GM21526 (cell line): ENCODE measurements around the gene LRRC72.
"Not testable (repeated sequence)": the region's sequence is repeated elsewhere in the genome, so short reads cannot be mapped to it uniquely, and the experiment has no call there.

Source experiments
- ATAC-seq: cut with Tn5 transposase; IDR thresholded peaks from one replicate; pipeline ENCODE4 v1.9.1; 2021; ENCODE audit warnings: moderate library complexity; ENCODE audit not compliant: unreplicated experiment, low FRiP score

Gene LRRC72

DNA sequence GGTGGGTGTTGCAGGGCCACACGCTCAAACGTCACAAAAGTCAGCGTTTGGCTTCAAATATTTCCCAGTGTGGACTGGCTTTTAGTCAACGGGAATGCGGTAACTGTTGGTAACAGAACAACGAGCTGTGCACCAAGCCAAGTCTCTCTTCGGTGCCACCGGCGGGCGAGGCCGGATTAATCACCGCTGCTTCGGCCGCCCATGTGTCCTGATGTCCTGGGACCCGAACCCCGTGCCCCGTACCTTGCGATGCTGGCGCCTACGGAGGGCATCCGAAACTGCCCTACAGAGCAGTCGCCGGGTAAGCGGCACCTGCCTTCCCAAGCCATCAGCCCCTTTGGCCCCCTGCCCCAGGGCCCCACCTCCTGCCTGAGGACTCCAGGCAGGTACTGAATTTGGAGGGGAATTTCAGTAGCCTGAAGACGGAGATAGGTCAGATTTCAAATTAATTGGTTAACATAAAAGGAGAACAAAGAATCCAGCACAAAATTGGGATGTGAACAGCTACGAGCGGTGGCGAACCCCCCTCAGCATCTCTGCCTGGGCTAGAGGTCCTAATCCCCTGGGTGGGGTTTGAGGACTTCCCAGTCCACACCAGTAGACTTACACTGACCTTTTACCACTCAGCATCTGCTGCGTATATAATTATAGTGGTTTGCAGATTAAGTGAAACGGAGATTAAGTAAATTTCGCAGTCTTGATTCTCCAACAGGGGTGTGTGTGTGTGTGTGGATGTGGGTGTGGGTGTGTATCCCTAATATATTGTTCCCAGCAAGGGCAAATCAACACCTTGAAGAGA, at the start of gene LRRC72:
Gene LRRC72 (plus strand): TSS at position 84 of the 799 bp plus-strand sequence. CDS start 128 bp downstream, at position 212.
- no peak for ATAC-seq

DNA sequence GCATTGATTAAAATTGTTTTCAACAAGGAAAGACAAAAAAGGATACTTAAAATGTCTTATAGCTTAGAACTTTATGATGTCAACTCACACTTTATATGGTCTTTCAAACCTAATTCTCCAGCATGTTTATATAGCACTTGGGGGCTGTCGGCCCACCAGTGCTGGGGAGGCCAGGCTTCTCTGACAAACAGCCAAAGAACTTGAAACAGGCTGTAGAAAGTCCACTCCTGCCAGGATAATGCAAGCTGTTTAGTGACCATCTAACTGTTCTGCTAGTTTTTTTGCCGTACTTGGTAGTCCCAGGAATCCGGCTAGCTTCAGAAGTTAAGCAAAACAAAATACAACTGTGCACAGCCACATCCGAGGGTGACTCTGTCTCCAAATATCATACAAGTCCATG, 47.5 kb upstream of the LRRC72 start:
- no peak for ATAC-seq

DNA sequence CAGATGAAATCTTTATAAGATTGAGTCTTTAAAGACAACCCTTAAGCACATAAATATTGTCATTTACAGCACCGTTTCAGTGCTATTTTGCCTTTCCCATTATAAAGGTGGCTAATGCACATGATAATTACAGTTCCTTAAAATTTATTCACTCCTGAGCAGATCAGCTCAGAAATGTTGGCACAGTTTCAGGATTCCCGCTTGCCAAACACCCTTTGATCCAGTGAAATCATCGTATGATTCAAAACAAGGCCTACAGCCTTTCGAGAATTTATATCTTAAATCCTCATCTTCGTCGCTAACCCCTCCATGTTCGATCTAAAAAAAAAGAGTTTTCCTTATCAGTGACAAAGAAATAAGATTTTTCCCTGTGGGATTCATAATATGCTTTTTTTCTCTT, 47.0 kb upstream of the LRRC72 start:
- ATAC-seq: no peak

DNA sequence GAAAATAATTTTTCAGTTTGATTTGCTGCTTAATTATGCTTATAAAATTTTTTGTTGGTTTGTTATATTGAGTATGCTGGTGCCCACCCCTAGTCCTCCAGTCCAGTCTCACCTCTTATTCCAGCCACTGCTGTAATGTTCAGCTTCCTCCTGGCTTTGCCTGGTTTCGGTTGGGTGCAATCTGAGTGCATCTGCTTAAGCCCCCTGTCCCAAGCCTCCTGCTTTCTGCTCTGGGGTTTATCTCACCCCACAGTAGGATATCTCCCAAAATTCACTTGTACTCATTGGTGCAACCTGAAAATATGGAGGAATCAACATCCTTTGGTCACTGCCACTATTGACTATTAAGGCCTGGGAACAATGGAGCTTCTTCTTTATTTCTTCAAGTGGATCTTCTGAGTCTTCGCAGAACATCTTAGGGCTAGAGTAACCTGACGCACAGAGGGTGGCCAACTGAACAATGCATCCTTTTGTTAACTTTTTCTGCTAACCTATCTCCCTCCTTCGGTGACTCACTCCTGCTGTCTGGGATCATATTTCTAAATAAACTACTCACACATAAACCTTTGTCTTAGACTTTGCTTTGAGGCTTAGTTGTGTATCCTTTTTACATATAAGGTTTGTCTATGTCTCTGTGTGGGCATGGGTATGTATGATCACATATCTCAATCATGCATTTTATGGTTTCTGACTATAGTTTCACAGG, 42.0 kb upstream of the LRRC72 start:
- no peak for ATAC-seq

DNA sequence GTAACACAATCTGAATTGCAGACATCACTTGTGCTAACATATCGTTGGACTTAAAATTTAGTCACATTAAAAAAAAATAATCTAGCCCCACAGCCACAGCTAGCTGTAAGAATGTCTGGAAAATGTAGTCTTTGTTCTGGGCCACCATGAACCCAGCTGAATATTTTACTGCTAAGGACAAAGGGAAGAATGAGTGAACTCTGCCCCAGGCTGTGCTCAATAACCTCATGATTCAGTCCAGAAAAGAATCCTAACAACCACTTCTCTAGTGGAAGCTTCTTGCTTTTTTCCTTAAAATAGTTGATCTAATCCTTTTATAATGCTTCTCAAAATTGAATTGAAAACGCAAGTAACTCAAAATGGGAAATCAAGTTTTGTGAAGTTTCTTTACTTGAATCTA, 35.5 kb upstream of the LRRC72 start:
- no peak for ATAC-seq

DNA sequence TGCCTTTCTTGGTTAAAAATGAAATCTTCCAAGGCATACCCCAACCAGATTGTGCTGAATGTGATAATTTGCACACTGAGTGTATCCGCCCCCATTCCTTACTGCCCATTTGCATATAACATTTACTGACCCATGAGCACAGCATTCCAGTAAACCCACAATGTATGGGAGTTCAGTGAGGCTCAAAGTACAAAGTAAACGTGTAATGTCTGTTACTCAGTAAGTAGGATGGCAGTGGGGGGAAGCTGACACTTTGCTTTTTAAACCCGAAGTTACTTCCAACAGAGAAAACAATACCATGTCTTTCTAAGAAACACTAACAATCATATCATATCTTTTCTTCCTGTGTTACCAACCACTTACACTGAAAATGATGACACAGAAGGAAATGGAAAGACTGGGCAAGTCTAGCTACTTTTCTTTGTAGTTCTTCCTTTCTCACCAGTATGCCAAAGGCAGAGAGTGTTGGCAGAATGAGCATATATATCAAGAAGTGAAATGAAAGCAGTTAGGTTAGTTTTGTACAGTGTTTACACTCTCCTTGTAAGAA, 34.0 kb upstream of the LRRC72 start:
- ATAC-seq: no peak

DNA sequence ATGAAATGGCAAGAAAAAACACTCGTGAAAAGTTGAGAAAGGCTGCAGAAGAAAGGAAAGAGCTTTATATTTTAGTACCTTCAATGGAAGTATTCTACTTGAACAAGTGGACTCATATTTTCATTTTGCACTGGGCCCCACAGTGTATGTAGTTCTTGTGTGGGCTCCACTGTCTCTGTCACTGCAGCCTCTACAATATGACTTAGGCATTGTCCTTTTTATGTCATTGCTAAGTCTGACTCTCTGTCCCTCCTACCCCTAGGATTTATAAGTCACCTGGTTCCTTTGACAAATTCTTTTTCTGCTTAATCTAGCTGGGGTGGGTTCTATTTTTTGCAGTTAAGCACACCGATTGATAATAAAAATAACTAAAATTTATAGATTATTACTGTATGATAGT, 33.4 kb upstream of the LRRC72 start:
- ATAC-seq: no peak

DNA sequence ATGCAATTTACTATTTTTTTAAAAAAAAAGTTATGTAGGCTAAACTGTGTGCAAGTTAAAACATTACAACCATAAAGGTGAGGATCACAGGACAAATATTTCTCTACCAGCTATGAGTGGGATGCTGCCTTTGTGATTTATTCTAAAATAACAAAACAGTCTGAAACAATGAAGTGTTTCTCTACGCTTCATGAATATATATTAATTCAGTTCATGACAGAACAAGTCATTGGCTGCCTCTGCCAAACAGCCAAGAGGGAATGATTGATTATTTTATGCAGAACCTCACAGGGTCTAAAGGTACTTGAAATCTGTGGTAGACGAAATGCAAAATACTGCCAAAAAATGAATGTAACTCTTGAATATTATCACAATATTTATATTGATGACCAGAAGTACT, 32.1 kb upstream of the LRRC72 start:
- ATAC-seq: no peak

DNA sequence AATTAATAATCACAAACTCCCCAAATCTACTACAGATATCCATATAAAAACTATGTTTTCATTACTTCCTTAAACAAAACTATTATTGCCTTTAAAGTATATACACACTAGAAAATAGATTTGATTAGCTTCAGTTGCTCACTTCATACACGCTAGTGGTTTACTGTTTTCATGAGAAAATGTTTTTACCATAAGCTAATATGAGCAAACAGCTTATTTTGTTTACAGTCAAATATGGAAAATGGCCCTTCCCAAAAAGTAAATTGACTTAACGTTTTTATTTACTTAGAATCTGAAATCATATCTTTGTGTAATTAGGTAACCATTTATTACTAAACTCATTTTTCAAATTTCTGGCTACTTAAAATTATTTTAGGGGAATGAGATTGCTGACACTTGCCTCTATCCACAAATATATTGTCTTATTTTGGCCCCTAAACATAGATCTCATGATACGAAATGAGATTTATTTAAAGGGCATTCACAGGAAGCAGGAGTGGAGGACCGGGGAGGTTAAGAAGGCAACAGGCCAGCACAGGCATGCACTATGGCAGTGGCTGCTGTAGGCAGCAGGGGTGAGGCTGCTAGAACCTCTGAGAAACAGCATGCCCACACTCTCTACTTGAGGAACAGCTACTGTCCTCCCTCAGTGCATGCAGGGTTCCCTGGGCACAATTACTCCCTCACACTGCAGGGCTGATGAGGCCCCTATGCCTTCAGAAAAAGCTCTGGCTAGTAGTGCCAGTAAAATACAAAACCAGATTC, 31.5 kb upstream of the LRRC72 start:
- no peak for ATAC-seq

DNA sequence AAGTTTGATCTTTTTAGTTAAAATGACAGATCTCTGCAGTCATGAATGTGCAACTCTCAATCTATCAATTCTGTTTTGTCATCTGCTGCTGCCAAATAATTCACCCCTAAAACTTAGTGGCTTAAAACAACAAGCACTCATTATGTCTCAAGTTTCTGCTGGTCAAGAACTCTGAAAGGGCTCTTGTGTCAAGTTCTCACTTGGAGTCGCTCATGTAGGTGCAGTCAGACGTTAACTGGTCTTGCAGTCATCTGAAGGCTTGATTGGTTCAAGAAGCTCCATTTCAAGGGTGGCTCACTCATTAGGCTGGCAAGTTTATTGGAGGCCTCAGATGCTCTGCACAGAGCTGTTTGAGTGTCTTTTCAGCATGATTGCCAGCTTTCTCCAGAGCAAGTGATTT, 28.5 kb upstream of the LRRC72 start:
- ATAC-seq: no peak

DNA sequence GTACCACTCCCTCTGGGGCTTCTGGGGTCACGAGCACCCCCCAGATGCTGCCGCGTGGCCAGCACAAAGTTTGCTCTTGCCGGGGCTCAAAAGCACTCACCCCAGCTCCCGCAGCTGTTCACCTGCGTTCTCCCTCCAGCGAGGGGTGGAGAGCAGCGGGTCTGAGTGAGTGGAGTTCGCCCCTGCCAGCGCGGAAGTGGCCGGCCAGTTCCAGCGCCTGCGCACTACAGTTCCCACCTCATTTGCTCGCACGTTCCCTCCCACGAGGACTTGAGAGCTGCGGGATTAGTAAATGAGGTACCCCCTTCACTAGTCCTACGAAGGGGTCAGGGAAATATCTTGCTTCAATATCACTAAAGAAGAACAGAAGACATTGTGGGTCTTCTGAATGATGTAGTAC, 24.3 kb upstream of the LRRC72 start:
- no peak for ATAC-seq

DNA sequence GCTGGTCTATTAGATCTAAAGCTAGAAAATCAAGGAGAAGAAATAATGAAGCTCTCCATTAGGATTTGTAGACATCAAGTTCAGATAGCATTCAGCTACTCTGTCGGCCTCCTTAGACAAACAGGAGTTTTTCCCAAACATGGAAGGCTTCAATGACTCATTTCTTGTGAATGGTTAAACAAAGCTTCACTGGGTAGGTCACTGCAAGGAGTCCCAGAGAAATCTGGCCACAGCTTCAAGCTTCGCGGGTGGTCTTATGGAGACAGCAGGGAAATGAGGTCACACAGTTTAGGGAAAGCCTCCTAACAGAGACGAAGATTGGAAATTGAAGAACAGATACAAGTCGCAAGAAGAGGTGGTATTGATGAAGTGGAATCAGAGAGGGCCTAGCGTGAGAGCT, 22.6 kb upstream of the LRRC72 start:
- no peak for ATAC-seq

DNA sequence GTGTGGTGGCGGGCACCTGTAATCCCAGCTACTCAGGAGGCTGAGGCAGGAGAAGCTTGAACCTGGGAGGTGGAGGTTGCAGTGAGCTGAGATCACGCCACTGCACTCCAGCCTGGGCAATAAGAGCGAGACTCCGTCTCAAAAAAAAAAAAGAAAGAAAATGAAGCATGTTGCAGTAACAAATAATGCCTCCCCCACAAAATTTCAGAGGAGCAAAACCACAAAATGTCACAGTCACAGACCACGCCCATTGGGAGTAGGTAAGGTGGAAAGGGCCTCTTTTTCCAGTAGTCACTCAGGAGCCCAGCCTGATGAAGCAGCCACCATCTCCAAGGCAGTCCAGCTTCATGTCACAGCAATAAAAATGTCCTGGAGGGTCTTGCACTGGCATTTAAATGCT, 20.2 kb upstream of the LRRC72 start:
- ATAC-seq: not testable (repeated sequence)

DNA sequence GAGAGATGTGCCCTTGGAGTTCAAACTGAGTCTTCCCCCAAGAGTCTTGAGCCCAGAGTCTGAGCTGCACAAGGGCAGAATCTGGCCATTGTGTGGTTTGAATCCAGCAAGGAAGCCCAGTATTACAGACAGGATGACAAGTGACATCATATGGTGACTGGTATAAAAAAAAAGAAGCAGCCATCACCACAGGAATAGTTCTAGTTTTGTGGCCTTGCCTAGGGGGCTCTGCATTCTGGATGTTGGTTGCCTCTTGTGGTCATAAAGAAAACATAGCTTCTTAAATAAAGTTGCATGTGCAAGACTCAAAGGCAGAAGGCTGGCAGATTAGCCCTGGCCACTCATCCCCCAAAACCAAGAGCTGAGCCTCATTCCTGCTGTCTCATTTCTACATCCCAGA, 16.8 kb upstream of the LRRC72 start:
- no peak for ATAC-seq

DNA sequence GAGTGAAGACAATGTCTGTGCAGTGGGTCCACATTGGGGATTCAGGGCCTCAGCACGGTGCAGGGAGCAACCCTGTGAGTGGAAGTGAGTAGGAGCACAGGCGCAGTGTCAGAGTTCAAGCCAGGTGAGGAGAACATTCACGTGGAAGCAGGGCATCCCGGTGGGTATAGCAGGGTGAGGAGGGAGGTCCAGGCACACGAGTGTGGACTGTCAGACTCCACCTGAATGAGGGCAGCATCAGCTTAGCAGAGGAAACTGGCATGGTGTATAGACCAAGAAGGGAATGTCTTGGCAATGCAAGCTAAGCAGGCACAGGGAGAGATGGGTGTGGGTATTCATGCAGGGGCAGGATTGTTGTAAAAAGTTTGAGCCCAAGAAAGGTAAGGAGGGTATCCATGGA, 15.3 kb upstream of the LRRC72 start:
- no peak for ATAC-seq

DNA sequence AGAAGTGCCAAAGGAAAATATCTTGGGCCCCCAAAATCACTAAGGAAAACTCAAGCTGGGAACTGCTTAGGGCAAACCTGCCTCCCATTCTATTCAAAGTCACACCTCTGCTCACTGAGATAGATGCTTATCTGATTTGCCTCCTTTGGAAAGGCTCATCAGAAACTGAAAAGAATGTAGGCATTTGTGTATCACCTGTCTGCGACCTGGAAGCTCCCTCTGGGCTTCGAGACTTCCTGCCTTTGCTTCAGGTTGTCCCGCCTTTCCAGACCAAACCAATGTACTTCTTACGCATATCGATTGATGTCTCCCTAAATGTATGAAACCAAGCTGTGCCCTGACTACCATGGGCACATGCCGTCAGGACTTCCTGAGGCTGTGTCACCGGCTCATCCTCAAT, 14.5 kb upstream of the LRRC72 start:
- no peak for ATAC-seq

DNA sequence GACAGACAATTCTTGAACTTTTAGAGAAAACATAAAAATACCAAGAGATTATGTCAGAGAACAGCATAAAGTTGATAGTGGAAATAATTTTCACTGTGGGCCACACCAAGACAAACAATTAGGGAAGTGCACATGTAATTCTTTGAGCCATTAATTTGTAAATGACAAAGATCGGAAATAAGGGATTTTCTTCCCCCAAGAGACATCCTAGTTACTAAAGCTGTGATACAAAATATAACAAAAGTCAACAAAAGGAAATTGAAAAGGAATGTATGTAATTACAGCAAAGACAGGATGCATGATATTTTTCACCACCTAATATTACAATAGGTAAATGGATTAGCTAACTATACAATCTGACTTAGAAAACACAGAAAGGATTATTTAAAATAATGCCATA, 12.4 kb upstream of the LRRC72 start:
- ATAC-seq: no peak

DNA sequence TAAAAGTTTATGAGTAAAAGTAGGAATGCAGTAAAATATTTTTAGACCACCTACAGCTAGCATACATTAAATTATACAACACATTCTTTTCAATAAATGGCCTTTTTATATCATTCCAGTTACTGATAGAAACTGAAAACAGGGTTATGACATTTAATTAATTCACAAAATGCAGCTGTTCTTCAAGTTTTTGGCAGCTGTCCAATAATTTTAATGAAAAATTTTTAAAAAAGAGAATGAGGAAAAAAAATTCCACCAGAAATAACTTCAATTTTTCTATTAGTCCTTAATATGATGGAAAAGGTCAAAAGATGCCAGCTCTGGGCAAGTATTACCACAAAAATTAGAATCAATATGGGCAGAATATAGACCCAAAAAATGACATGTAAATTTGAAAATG, 11.9 kb upstream of the LRRC72 start:
- no peak for ATAC-seq

DNA sequence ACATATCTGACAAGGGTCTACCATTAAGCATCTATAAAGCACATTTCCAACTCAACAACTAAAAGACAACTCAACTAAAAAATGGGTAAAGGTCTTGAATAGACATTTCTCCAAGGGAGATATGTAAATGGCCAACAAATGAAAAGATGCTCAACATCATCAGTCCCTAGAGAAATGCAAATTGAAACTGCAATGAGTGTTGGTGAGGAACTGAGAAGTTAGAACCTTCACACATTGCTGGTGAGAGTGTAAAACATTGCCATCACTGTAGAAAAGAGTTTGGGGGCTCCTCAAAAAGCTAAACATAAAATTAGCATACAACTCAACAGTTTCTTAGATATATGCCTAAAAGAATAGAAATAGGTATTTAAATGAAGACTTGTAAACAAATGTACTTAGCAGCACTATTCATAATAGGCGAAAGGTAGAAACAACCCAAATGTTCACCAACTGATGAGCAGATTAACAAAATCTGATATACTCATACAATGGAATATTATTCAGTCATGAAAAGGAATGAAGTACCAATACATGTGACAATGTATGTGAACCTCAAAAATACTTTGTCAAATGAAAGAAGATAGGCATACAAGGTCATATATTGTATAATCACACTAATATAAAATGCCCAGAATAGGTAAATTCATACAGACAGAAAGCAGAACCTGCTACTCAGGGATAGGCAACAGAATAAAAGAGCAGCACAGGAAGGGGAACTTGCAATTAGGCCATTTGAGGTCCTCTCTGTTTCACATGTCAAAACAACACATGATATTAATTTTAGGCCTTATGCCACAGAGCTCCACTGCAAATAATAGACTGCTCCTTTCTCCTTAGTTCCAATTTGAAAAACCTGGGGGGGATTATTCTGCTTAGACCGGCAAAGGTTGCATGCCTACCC, 10.6 kb upstream of the LRRC72 start:
- no peak for ATAC-seq

DNA sequence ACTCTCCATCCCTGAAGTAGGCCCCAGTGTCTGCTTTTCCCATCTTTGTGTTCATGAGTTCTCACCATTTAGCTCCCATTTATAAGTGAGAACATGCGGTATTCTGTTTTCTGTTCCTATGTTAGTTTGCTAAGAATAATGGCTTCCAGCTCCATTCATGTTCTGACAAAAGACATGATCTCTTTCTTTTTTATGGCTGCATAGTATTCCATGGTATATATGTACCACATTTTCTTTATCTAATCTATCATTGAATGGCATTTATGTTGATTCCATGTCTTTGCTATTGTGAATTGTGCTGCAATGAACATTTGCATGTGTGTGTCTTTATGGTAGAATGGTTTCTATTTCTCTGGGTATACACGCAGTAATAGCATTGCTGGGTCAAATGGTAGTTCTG, 6.6 kb upstream of the LRRC72 start:
- not testable (repeated sequence) for ATAC-seq
